Muscle of arm (tissue), 12 donors: ENCODE results near the gene LYPD1. TPM values are rescaled to one million over a fixed set of nuclear protein-coding genes. Genes with fewer than 3 reads are reported as not detected.

Source experiments
- DNase-seq: peaks from one replicate; pipeline ENCODE4 v3.0.0-alpha.2; 2013
- polyA plus RNA-seq, 12 donors: library from polyadenylated mRNA; unstranded; fragments of 120-200 nt; gene quantifications; one replicate each; pipeline ENCODE4 v1.2.1, GENCODE V29; 2013; ENCODE audit not compliant: insufficient read length in 12 of 12

The LYPD1 gene
- polyA plus RNA-seq, 12 donors, result 5.4 to 17.1 (median 9.6) TPM; not detected in 1

DNA sequence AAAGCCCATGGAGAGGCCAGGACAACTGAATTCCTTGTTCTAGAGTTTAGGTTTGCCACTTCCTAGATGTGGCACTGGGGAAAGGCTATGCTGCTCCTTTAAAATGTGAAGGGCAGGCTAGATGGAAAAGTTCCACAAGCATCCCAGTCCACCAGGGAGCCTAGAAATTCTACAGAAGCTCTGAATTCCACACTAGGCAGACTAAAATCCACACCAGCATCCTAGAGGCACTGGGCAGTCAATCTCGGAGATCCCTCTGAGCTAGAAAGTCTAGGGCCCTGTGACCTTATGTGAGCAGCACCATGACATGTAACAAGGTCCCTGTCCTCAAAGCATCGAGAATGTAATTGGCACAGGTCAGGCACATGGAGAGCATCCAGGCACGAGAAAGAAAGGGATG lies 71.5 kb downstream of the LYPD1 start:
- no peak for DNase-seq

DNA sequence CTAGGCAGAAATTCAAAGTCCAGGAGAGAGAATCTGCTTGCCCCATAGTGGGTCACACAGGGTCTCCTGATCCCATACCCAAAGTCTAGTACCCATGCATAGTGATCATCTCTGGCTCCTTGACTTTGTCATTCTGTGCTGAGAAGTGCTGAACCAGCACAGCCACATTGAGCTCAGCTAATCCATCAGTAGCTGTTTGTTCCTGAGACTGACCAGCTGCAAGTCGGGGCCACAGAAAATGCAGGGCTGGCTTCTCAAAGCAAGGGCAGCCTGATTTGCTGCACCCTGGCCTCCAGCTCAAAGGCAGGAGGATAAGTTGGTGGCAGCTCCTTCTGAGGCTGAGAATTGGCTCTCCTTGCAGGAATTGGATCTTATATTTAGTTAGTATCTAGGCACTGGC lies 72.2 kb downstream of the LYPD1 start:
- DNase-seq, result no peak

DNA sequence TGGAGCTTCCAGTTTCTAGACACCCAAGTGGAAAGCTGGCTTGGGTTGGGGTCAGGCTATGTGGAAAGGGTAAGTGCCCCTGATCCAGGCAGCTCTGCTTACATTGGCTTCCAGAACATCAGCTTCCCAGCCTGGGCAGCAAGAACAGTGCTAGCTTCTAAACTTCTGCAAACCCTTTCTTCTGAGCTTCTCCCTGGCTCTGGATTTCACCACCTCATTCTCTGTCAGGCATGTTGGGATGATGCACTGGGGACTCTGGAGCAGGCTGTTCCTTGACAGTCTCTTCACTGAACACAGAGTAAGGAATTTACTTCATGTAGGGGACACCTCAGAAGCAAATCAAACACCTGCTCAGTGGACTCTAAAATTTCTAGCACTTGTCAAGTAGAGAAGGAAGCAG lies 72.8 kb downstream of the LYPD1 start:
- DNase-seq, result no peak

DNA sequence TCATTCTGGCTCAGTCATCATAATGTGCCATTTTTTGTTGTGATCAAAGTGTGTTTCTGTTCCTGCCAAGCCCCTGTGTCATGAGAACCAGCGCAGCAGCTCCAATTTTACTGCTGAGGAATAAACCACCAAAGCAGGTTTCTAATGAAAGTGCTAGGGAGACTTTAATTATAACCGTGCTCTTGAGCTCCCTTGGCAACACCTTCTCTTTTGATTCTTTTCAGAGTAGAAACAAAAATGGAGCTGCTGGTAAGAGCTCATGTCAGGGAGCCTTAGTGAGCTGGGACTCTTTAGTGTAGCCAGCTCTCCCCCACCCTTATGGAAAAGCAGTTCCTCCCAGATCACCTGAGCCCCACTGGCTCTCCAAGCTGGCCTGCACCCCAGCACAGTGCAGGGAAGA lies 74.3 kb downstream of the LYPD1 start:
- DNase-seq, result no peak

DNA sequence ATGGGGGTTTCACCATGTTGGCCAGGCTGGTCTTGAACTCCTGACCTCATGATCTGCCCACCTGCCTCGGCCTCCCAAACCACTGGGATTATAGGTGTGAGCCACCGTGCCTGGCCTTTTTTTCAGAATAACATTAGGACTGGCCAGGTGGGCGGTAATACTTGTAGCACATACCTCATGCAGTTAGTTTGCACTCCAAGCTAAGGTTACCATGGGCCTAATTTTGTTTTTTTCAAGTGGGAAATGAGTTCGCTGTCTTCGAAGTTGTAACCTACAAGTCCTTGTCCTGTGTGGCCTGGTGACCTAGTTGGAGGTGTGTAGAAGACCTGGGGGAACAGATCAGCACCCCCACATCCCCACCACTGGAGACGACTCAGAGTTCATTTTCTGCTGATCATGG lies 74.8 kb downstream of the LYPD1 start:
- DNase-seq, result no peak
